GM18508 (cell line): ENCODE measurements around the gene FAM131B.

Experiments
- ATAC-seq: cut with Tn5 transposase; IDR thresholded peaks from one replicate; pipeline ENCODE4 v1.9.1; 2021; ENCODE audit warnings: moderate number of reproducible peaks; ENCODE audit not compliant: insufficient read depth, unreplicated experiment

The FAM131B gene

DNA sequence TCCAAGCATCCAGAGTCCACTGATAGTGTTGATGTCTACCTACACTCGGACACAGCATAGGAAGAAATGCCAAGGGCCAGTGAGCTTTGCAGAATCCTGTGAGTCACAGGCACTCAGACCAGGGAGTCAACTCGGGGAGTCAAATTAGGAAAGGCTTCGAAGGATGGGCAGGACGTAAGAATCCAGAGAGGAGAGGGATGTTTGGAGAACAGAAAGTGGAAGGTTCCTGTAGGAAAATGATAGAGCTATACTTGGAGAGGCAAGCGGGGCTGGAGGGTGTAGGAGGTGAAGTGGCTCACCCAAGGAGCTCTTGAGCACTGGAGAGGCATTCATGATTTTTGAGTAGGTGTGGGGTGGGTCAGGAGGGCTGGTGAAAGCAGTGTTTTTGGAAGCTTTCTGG, 21.6 kb upstream of the FAM131B start:
- ATAC-seq, result no peak

GRCh38 chr7:143383642-143383957, 21.1 kb upstream of the FAM131B start:
- no peak for ATAC-seq

DNA sequence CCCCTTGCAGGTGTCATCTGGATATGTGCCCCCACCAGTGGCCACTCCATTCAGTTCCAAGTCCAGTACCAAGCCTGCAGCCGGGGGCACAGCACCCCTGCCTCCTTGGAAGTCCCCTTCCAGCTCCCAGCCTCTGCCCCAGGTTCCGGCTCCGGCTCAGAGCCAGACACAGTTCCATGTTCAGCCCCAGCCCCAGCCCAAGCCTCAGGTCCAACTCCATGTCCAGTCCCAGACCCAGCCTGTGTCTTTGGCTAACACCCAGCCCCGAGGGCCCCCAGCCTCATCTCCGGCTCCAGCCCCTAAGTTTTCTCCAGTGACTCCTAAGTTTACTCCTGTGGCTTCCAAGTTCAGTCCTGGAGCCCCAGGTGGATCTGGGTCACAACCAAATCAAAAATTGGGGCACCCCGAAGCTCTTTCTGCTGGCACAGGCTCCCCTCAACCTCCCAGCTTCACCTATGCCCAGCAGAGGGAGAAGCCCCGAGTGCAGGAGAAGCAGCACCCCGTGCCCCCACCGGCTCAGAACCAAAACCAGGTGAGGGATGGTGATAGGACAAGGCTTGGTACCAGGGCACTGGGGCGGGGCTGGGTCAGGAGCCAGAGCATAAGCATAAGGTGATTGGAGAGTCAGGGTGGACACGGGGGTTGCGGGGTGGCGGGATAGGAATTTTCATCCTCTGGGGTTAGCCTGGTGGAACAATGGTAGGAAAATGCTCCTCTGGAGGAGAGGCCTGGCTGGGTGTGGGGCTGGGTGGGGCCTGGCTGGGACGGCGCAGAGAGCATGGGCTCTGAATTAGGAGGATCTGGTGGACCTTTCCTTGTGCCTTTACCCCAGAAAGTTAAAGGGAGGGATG, 20.5 kb upstream of the FAM131B start:
- no peak for ATAC-seq

DNA sequence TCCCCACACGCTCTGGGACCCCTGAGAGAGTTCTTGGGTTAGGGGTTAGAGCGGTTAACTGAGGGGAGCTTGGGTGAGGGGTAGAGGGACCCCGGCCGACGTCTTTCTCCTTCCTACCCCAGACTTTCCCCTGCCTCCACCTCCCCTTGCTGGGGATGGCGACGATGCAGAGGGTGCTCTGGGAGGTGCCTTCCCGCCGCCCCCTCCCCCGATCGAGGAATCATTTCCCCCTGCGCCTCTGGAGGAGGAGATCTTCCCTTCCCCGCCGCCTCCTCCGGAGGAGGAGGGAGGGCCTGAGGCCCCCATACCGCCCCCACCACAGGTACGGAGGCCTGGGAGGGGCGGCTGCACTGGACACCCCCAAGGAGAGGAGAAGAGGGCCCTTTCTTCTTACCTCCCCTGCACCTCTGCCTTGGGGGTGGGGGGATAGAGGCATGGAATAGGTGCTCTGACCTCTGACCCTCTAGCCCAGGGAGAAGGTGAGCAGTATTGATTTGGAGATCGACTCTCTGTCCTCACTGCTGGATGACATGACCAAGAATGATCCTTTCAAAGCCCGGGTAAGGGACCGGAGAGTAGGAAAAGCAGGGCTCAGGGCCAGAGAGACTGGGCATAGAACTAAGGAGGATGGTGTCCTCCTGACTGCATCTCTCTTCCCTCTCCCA, 19.7 kb upstream of the FAM131B start:
- no peak for ATAC-seq

GRCh38 chr7:143381427-143382125, 19.1 kb upstream of the FAM131B start:
- ATAC-seq, result no peak

GRCh38 chr7:143380646-143381426, 18.3 kb upstream of the FAM131B start, which contains the start of gene ZYX:
Gene ZYX (plus strand): TSS chr7:143381345. CDS start chr7:143381572, 227 bp downstream.
- peak; percentile 46 for ATAC-seq

DNA sequence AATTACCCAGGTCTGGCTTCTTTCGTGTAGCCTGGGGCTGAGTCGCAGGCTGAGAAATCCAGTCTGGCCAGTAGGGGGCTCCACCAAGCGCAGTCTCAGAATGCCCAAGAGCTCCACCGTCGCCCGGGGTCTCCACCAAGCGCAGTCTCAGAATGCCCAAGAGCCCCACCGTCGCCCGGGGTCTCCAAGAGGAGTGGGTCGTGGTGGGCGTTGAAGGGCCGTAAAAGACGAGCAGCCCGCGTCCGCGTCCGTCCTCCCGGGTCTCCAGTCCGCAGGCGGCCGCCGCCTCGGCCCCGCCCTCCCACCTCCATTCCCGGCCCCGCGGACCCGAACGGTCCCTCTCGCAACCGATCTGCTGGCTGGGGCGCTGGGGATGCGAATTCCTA, 17.7 kb upstream of the FAM131B start:
- peak; percentile 42 for ATAC-seq

- peak; percentile 7 for ATAC-seq
These were observed 17.2 kb upstream of the FAM131B start for GRCh38 chr7:143379611-143380259.

DNA sequence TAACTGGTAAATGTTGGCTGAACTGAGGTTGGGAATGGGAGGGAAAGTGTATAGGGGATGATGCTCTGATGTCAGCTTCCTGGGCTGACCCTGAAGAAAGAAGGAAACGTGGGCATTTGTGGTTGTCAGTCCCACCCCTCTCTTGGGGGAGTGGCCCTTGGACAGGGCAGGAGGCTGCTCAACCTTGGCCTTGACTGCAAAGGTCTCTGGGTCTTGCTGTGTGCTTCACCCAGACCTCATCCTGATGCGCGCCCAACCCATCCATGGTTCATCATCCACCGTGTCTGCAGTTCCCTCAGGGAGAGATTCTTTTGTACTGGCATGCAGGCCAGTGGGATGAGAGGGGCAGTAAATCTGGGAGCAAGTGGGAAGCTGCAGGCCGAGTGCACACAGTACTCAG, 13.9 kb upstream of the FAM131B start:
- ATAC-seq, result no peak

GRCh38 chr7:143375298-143376034, 13.0 kb upstream of the FAM131B start:
- no peak for ATAC-seq

DNA sequence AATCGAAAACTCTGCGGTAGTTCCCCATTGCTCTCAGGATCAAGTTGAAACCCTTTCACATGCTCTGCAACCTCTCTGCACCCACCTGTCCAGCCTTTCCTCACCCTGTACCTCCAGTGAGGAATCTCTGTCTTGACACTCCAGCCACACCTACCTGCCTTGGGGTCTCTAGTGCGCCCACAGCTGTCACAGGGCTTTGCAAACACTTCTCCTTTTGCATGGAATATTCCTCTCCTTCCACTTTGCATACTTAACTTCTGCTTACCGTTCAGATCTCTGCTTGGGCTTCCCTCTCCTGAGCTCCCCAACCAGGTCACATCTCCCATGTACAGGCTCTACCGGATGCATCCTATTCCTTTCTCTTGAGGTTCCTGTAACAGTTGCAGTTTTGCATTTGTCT, 12.0 kb upstream of the FAM131B start:
- no peak for ATAC-seq

- no peak for ATAC-seq
These were observed 10.8 kb upstream of the FAM131B start for GRCh38 chr7:143373255-143373794.

GRCh38 chr7:143372070-143372469, 9.6 kb upstream of the FAM131B start:
- no peak for ATAC-seq

- ATAC-seq, result no peak
These were observed 7.5 kb upstream of the FAM131B start for GRCh38 chr7:143369678-143370651.

GRCh38 chr7:143368387-143368786, 5.9 kb upstream of the FAM131B start:
- ATAC-seq, result no peak

DNA sequence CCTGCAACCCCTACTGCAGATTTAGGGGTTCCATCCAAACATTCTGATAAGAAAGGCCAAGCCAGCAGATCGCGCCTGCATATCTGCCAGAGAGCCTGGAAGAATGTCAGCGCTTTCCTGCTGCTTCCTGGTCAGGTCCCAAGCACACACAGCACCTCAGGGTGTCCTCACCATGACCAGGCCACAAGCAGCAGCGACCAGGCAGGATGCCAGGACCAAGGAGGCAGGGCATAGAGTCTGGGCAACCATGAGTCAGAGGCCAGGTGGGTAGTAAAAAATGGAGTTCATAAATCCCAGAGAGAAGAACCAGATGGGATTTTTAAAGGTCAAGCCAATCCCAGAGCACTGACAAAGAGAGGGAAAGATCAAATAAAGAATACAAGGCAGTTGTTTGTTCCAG, 5.5 kb upstream of the FAM131B start:
- ATAC-seq, result no peak

GRCh38 chr7:143363016-143363937, 764 bp upstream of the FAM131B start:
- ATAC-seq, result no peak
